ENCODE results near the gene LY6G6F.

- no peak for TF ChIP-seq CTCF (IDR thresholded peaks at IDR 0.05; ENCODE audit: low read length)
- no peak for TF ChIP-seq EZH2 (IDR thresholded peaks at IDR 0.05; ENCODE audit: borderline replicate concordance, low read length)
These were observed 20.2 kb upstream of the LY6G6F start for GRCh38 chr6:31686483-31686882.

Data from OCI-LY1 (cell line).